ENCODE data around the gene DUSP9.

The DUSP9 gene

GRCh38 chrX:153637121-153638040, 9.6 kb upstream of the DUSP9 start:
- DNase-seq = no peak

GRCh38 chrX:153638041-153638371, 9.0 kb upstream of the DUSP9 start:
- DNase-seq = no peak

GRCh38 chrX:153638436-153639176, 8.4 kb upstream of the DUSP9 start:
- no peak for DNase-seq

GRCh38 chrX:153639177-153640044, 7.6 kb upstream of the DUSP9 start:
- no peak for DNase-seq

- DNase-seq = no peak
Measured at GRCh38 chrX:153640045-153640686, 6.8 kb upstream of the DUSP9 start.

GRCh38 chrX:153640736-153641575, 6.0 kb upstream of the DUSP9 start:
- no peak for DNase-seq

- no peak for DNase-seq
Measured at GRCh38 chrX:153641627-153642026, 5.4 kb upstream of the DUSP9 start.

- DNase-seq = no peak
Measured at GRCh38 chrX:153642051-153642654, 4.8 kb upstream of the DUSP9 start.

GRCh38 chrX:153642655-153643430, 4.2 kb upstream of the DUSP9 start:
- DNase-seq = no peak

GRCh38 chrX:153643431-153644351, 3.3 kb upstream of the DUSP9 start:
- DNase-seq = no peak

GRCh38 chrX:153644356-153645125, 2.5 kb upstream of the DUSP9 start:
- DNase-seq = no peak

GRCh38 chrX:153645151-153645550, 1.9 kb upstream of the DUSP9 start:
- DNase-seq = no peak

GRCh38 chrX:153645921-153646488, 998 bp upstream of the DUSP9 start:
- no peak for DNase-seq

GRCh38 chrX:153647461-153648357, 706 bp downstream of the DUSP9 start:
- DNase-seq = no peak

- no peak for DNase-seq
Measured at GRCh38 chrX:153648358-153649177, 1.6 kb downstream of the DUSP9 start.

Data from EL (cell line).